ENCODE results near the gene GOLGA3.
"Not testable (repeated sequence)": the region's sequence is repeated elsewhere in the genome, so short reads cannot be mapped to it uniquely, and the experiment has no call there.

GOLGA3 gene

GRCh38 chr12:132828706-132829534 is at the start of gene GOLGA3:
Gene GOLGA3 (minus strand): TSS chr12:132828869. CDS start chr12:132822128, 6,741 bp downstream.
- H3K9me2 ChIP-seq (replicated peaks; ENCODE audit: low read depth, low read length): no peaks in the 10 kb centered on the region
- H3K9ac ChIP-seq (ENCODE audit: low read depth, low read length, poor library complexity, severe bottlenecking): peak within 1 kb of the TSS; percentile 82
- H3K4me2 ChIP-seq (ENCODE audit: low read depth, low read length, poor library complexity, severe bottlenecking): peak within 1 kb of the TSS; percentile 75
- H3K4me3 ChIP-seq (ENCODE audit: low read length, poor library complexity, severe bottlenecking): peak within 1 kb of the TSS; percentile 96
- peaks cover 37% of the 10 kb centered on the region for H3K4me1 ChIP-seq (ENCODE audit: insufficient read depth, low read length, poor library complexity, severe bottlenecking)
- peaks cover 23% of the 10 kb centered on the region for H4K20me1 ChIP-seq (ENCODE audit: insufficient read depth, low read length, poor library complexity, severe bottlenecking)
- no peaks in the 10 kb centered on the region for H3K9me3 ChIP-seq (ENCODE audit: insufficient read depth, low read depth, low read length)
- H3F3A ChIP-seq (ENCODE audit: low read depth): no peaks in the 10 kb centered on the region
- H3K36me3 ChIP-seq (ENCODE audit: insufficient read depth, low read length): no peaks in the 10 kb centered on the region
- H2AFZ ChIP-seq (ENCODE audit: low read length): peak within 1 kb of the TSS; percentile 91
- H3K79me2 ChIP-seq (ENCODE audit: insufficient read depth, low read length): peaks cover 40% of the 10 kb centered on the region
- no peaks in the 10 kb centered on the region for H3K27me3 ChIP-seq (ENCODE audit: insufficient read depth, low read length, poor library complexity, severe bottlenecking)
- TF ChIP-seq EZH2phosphoT487 (IDR thresholded peaks at IDR 0.05; ENCODE audit: borderline replicate concordance) (no peak), CTCF (conservative IDR thresholded peaks at IDR 0.05; ENCODE audit: low read length) (no peak)

GRCh38 chr12:132874620-132875019 is 46.0 kb upstream of the GOLGA3 start:
- H3K9ac ChIP-seq (ENCODE audit: low read depth, low read length, poor library complexity, severe bottlenecking); H3F3A ChIP-seq (ENCODE audit: low read depth); H3K9me2 ChIP-seq (replicated peaks; ENCODE audit: low read depth, low read length); H3K36me3 ChIP-seq (ENCODE audit: insufficient read depth, low read length); H2AFZ ChIP-seq (ENCODE audit: low read length); H4K20me1 ChIP-seq (ENCODE audit: insufficient read depth, low read length, poor library complexity, severe bottlenecking); H3K4me3 ChIP-seq (ENCODE audit: low read length, poor library complexity, severe bottlenecking); H3K79me2 ChIP-seq (ENCODE audit: insufficient read depth, low read length); H3K4me1 ChIP-seq (ENCODE audit: insufficient read depth, low read length, poor library complexity, severe bottlenecking); H3K4me2 ChIP-seq (ENCODE audit: low read depth, low read length, poor library complexity, severe bottlenecking); H3K27me3 ChIP-seq (ENCODE audit: insufficient read depth, low read length, poor library complexity, severe bottlenecking): not testable (repeated sequence)
- peaks cover 13% of the 10 kb centered on the region; the same call in 1 of the 2 replicates for H3K9me3 ChIP-seq (ENCODE audit: insufficient read depth, low read depth, low read length)

- no peaks in the 10 kb centered on the region for H3K79me2 ChIP-seq (ENCODE audit: insufficient read depth, low read length)
- H3K36me3 ChIP-seq (ENCODE audit: insufficient read depth, low read length): no peaks in the 10 kb centered on the region
- no peaks in the 10 kb centered on the region for H3F3A ChIP-seq (ENCODE audit: low read depth)
- no peaks in the 10 kb centered on the region for H3K4me1 ChIP-seq (ENCODE audit: insufficient read depth, low read length, poor library complexity, severe bottlenecking)
- TF ChIP-seq EZH2phosphoT487 (IDR thresholded peaks at IDR 0.05; ENCODE audit: borderline replicate concordance): no peak
- TF ChIP-seq CTCF (conservative IDR thresholded peaks at IDR 0.05; ENCODE audit: low read length): no peak
- peaks cover 12% of the 10 kb centered on the region; the same call in 1 of the 2 replicates for H3K9me3 ChIP-seq (ENCODE audit: insufficient read depth, low read depth, low read length)
- no peaks in the 10 kb centered on the region for H3K27me3 ChIP-seq (ENCODE audit: insufficient read depth, low read length, poor library complexity, severe bottlenecking)
- H3K4me2 ChIP-seq (ENCODE audit: low read depth, low read length, poor library complexity, severe bottlenecking): no peak overlapping the region
- H3K4me3 ChIP-seq (ENCODE audit: low read length, poor library complexity, severe bottlenecking): no peak overlapping the region
- no peaks in the 10 kb centered on the region for H4K20me1 ChIP-seq (ENCODE audit: insufficient read depth, low read length, poor library complexity, severe bottlenecking)
- no peaks in the 10 kb centered on the region for H3K9me2 ChIP-seq (replicated peaks; ENCODE audit: low read depth, low read length)
- no peak overlapping the region for H2AFZ ChIP-seq (ENCODE audit: low read length)
- no peak overlapping the region for H3K9ac ChIP-seq (ENCODE audit: low read depth, low read length, poor library complexity, severe bottlenecking)
These were observed 45.5 kb upstream of the GOLGA3 start for GRCh38 chr12:132874175-132874574.

All from Loucy (cell line).